WTC11 (cell line): ENCODE data around the gene BDH1. TPM values are rescaled to one million over a fixed set of nuclear protein-coding genes. Genes with fewer than 3 reads are reported as not detected.

Experiments used
- ATAC-seq: fragments of 200-7000 bp; cut with Tn5 transposase; 2 replicates; pipeline ENCODE4 v1.10.0; 2021; ENCODE audit warnings: mild to moderate bottlenecking, moderate library complexity
- CTCF ChIA-PET: fragments of 300-600 bp; sonication (Branson Sonifier 250); formaldehyde crosslinking; loops from one replicate; lab custom pipeline; 2021; ENCODE audit warnings: antibody characterized with exemption; lab: Charles Lee
- POLR2A ChIA-PET: fragments of 350-600 bp; sonication (Branson Sonifier 250); formaldehyde crosslinking; loops from one replicate; lab custom pipeline; 2021; ENCODE audit warnings: antibody characterized with exemption; lab: Charles Lee
- DNase-seq: peaks from one replicate; pipeline ENCODE4 v3.0.0; 2021; ENCODE audit warnings: low spot score
- H3K27ac Mint-ChIP-seq: 2 replicates; pipeline ENCODE4 v1.8.0; 2021; ENCODE audit warnings: mixed read lengths
- H3K27me3 Mint-ChIP-seq: 2 replicates; pipeline ENCODE4 v1.8.0; 2021; ENCODE audit warnings: low read depth, mild to moderate bottlenecking, moderate library complexity, mixed read lengths
- H3K36me3 Mint-ChIP-seq: 2 replicates; pipeline ENCODE4 v1.8.0; 2021; ENCODE audit warnings: mixed read lengths
- H3K4me1 Mint-ChIP-seq: 2 replicates; pipeline ENCODE4 v1.8.0; 2022; ENCODE audit warnings: mixed read lengths
- H3K4me3 Mint-ChIP-seq: 2 replicates; pipeline ENCODE4 v1.8.0; 2021; ENCODE audit warnings: mild to moderate bottlenecking, moderate library complexity, mixed read lengths
- H3K9me3 Mint-ChIP-seq: 2 replicates; pipeline ENCODE4 v1.8.0; 2021; ENCODE audit warnings: mixed read lengths
- CDX4 ChIP-seq: fragments of 250-450 bp; sonication (Bioruptor Pico); IDR thresholded peaks from 2 replicates; pipeline ENCODE4 v1.9.0; 2021; ENCODE audit warnings: moderate library complexity, mild to moderate bottlenecking, inconsistent platforms, borderline replicate concordance
- CREB1 ChIP-seq: sonication (generic); formaldehyde crosslinking; IDR thresholded peaks from 2 replicates; pipeline ENCODE4 v1.8.0; 2023; ENCODE audit warnings: mild to moderate bottlenecking, missing genetic modification reagents
- FOXK1 ChIP-seq: sonication (generic); formaldehyde crosslinking; IDR thresholded peaks from 2 replicates; pipeline ENCODE4 v1.8.0; 2022; ENCODE audit warnings: mild to moderate bottlenecking, moderate library complexity, missing genetic modification reagents
- FOXP4 ChIP-seq: sonication (generic); formaldehyde crosslinking; IDR thresholded peaks from 2 replicates; pipeline ENCODE4 v1.8.0; 2022; ENCODE audit warnings: mild to moderate bottlenecking, missing genetic modification reagents
- PRRX2 ChIP-seq: fragments of 250-450 bp; sonication (Bioruptor Pico); IDR thresholded peaks from 2 replicates; pipeline ENCODE4 v1.8.0; 2021; ENCODE audit warnings: mild to moderate bottlenecking
- SMAD3 ChIP-seq: sonication (generic); formaldehyde crosslinking; IDR thresholded peaks from 2 replicates; pipeline ENCODE4 v1.8.0; 2022; ENCODE audit warnings: missing genetic modification reagents, mild to moderate bottlenecking, borderline replicate concordance
- TCF7 ChIP-seq: sonication (generic); formaldehyde crosslinking; IDR thresholded peaks from 2 replicates; pipeline ENCODE4 v1.8.0; 2022; ENCODE audit warnings: mild to moderate bottlenecking, low read depth, missing genetic modification reagents, moderate library complexity
- TEAD4 ChIP-seq: sonication (generic); formaldehyde crosslinking; IDR thresholded peaks from 2 replicates; pipeline ENCODE4 v1.8.0; 2022; ENCODE audit warnings: mild to moderate bottlenecking, missing genetic modification reagents
- ZBTB43 ChIP-seq: sonication (generic); formaldehyde crosslinking; IDR thresholded peaks from 2 replicates; pipeline ENCODE4 v1.8.1; 2023; ENCODE audit warnings: mild to moderate bottlenecking, missing genetic modification reagents
- ZMAT4 ChIP-seq: fragments of 250-450 bp; sonication (Bioruptor Pico); IDR thresholded peaks from 2 replicates; pipeline ENCODE4 v1.9.0; 2021; ENCODE audit warnings: mild to moderate bottlenecking
- ZNF232 ChIP-seq: sonication (generic); formaldehyde crosslinking; IDR thresholded peaks from 2 replicates; pipeline ENCODE4 v1.8.0; 2022; ENCODE audit warnings: mild to moderate bottlenecking, missing genetic modification reagents
- ZNF263 ChIP-seq: sonication (generic); formaldehyde crosslinking; IDR thresholded peaks from 2 replicates; pipeline ENCODE4 v1.8.1; 2022; ENCODE audit warnings: low read depth, mild to moderate bottlenecking, moderate library complexity, missing genetic modification reagents
- ZNF423 ChIP-seq: fragments of 250-450 bp; sonication (Bioruptor Pico); IDR thresholded peaks from 2 replicates; pipeline ENCODE4 v2.1.2; 2022; ENCODE audit warnings: mild to moderate bottlenecking, moderate library complexity
- ZNF425 ChIP-seq: fragments of 250-450 bp; sonication (Bioruptor Pico); conservative IDR thresholded peaks from 2 replicates; pipeline ENCODE4 v1.9.0; 2021; ENCODE audit warnings: mild to moderate bottlenecking
- total RNA-seq: library from RNA; stranded (reverse); gene quantifications from 3 replicates; pipeline ENCODE4 v1.2.3, GENCODE V29; 2021
- TF ChIP-seq, protein P1 (sequence below): sonication (generic); formaldehyde crosslinking; IDR thresholded peaks from 2 replicates; pipeline ENCODE4 v1.8.1; 2022; ENCODE audit warnings: mild to moderate bottlenecking, moderate library complexity, missing genetic modification reagents
- TF ChIP-seq, protein P2 (sequence below): sonication (generic); formaldehyde crosslinking; IDR thresholded peaks from 2 replicates; pipeline ENCODE4 v1.8.1; 2022; ENCODE audit warnings: mild to moderate bottlenecking, missing genetic modification reagents, moderate library complexity, borderline replicate concordance
- TF ChIP-seq, protein P3 (sequence below): sonication (generic); formaldehyde crosslinking; IDR thresholded peaks from 2 replicates; pipeline ENCODE4 v1.8.1; 2023; ENCODE audit warnings: mild to moderate bottlenecking, missing genetic modification reagents
- TF ChIP-seq, protein P4 (sequence below): sonication (generic); formaldehyde crosslinking; IDR thresholded peaks from 2 replicates; pipeline ENCODE4 v1.8.1; 2022; ENCODE audit warnings: low read depth, mild to moderate bottlenecking, moderate library complexity, missing genetic modification reagents, borderline replicate concordance

The BDH1 gene
- total RNA-seq, 1 experiment from 2014 or later: 26.8 TPM

- TF ChIP-seq FOXP4 (CRISPR knock-in tag) (no peak), CDX4 (no peak)
These were observed 6.2 kb upstream of the BDH1 start (continued) for GRCh38 chr3:197561926-197562325.

- Mint-ChIP-seq H3K9me3 (peaks cover 51% of the 10 kb centered on the region), H3K36me3 (peaks cover 36% of the 10 kb centered on the region)
- ATAC-seq: no peak
These were observed 3.9 kb upstream of the BDH1 start for GRCh38 chr3:197559651-197560050.

More at GRCh38 chr3:197559651-197560050, 3.9 kb upstream of the BDH1 start:
- ChIA-PET POLR2A (no interaction called here), CTCF (no interaction called here)
- TF ChIP-seq TEAD4 (CRISPR knock-in tag) (no peak), TCF7 (no peak), CREB1 (CRISPR knock-in tag) (no peak), SMAD3 (CRISPR knock-in tag) (no peak), FOXK1 (CRISPR knock-in tag) (no peak), ZMAT4 (CRISPR knock-in tag) (no peak), ZNF232 (CRISPR knock-in tag) (no peak), PRRX2 (CRISPR knock-in tag) (no peak), ZNF263 (CRISPR knock-in tag) (no peak), ZBTB43 (CRISPR knock-in tag) (no peak), ZNF423 (no peak), ZNF425 (CRISPR knock-in tag) (no peak)
- TF ChIP-seq, protein P1, sequence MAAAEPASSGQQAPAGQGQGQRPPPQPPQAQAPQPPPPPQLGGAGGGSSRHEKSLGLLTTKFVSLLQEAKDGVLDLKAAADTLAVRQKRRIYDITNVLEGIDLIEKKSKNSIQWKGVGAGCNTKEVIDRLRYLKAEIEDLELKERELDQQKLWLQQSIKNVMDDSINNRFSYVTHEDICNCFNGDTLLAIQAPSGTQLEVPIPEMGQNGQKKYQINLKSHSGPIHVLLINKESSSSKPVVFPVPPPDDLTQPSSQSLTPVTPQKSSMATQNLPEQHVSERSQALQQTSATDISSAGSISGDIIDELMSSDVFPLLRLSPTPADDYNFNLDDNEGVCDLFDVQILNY (CRISPR knock-in tag): no peak
- TF ChIP-seq, protein P2, sequence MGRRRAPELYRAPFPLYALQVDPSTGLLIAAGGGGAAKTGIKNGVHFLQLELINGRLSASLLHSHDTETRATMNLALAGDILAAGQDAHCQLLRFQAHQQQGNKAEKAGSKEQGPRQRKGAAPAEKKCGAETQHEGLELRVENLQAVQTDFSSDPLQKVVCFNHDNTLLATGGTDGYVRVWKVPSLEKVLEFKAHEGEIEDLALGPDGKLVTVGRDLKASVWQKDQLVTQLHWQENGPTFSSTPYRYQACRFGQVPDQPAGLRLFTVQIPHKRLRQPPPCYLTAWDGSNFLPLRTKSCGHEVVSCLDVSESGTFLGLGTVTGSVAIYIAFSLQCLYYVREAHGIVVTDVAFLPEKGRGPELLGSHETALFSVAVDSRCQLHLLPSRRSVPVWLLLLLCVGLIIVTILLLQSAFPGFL: no peak
- TF ChIP-seq, protein P3, sequence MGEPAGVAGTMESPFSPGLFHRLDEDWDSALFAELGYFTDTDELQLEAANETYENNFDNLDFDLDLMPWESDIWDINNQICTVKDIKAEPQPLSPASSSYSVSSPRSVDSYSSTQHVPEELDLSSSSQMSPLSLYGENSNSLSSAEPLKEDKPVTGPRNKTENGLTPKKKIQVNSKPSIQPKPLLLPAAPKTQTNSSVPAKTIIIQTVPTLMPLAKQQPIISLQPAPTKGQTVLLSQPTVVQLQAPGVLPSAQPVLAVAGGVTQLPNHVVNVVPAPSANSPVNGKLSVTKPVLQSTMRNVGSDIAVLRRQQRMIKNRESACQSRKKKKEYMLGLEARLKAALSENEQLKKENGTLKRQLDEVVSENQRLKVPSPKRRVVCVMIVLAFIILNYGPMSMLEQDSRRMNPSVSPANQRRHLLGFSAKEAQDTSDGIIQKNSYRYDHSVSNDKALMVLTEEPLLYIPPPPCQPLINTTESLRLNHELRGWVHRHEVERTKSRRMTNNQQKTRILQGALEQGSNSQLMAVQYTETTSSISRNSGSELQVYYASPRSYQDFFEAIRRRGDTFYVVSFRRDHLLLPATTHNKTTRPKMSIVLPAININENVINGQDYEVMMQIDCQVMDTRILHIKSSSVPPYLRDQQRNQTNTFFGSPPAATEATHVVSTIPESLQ: no peak
- TF ChIP-seq, protein P4, sequence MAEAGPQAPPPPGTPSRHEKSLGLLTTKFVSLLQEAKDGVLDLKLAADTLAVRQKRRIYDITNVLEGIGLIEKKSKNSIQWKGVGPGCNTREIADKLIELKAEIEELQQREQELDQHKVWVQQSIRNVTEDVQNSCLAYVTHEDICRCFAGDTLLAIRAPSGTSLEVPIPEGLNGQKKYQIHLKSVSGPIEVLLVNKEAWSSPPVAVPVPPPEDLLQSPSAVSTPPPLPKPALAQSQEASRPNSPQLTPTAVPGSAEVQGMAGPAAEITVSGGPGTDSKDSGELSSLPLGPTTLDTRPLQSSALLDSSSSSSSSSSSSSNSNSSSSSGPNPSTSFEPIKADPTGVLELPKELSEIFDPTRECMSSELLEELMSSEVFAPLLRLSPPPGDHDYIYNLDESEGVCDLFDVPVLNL (CRISPR knock-in tag): no peak
- Mint-ChIP-seq H3K4me1 (peaks cover 44% of the 10 kb centered on the region), H3K4me3 (no peak overlapping the region), H3K27ac (no peak overlapping the region), H3K27me3 (peaks cover 58% of the 10 kb centered on the region)
- no peak for DNase-seq
